ENCODE results near the gene NDUFS3.

NDUFS3 gene

GRCh38 chr11:47589977-47590861, 11.3 kb downstream of the NDUFS3 start:
- DNase-seq (ENCODE audit: low read depth in 1 of 2, low spot score in 1 of 2), result no peak

GRCh38 chr11:47591764-47592163, 12.9 kb downstream of the NDUFS3 start:
- no peak for DNase-seq (ENCODE audit: low read depth in 1 of 2, low spot score in 1 of 2)

- DNase-seq (ENCODE audit: low read depth in 1 of 2, low spot score in 1 of 2), result no peak
These were observed 13.4 kb downstream of the NDUFS3 start for GRCh38 chr11:47592251-47592650.

DNA sequence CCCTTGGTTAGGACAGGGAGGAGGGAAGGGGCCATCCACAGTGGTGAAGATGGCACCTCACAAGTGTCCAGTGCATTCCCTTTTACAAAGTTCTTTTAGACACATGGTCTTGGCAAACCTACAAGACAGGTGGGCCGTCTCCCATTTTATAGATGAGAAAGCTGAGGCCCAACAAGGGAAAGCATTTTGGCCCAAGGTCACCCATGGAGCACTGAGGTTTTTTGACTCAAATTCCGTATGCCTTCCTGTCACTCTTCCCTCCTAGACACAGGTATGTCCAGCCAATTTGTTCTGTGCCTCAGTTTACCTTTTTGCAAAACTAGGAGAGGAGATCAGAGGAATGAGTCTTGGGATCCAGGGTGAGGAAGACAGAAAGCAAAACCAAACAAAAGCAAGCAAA, 14.1 kb downstream of the NDUFS3 start:
- DNase-seq (ENCODE audit: low read depth in 1 of 2, low spot score in 1 of 2), result no peak

GRCh38 chr11:47593492-47593933, 14.6 kb downstream of the NDUFS3 start:
- DNase-seq (ENCODE audit: low read depth in 1 of 2, low spot score in 1 of 2), result no peak

- DNase-seq (ENCODE audit: low read depth in 1 of 2, low spot score in 1 of 2), result no peak
These were observed 15.3 kb downstream of the NDUFS3 start, which contains the start of gene C1QTNF4 for GRCh38 chr11:47593934-47594855. Gene C1QTNF4 (minus strand): TSS chr11:47594411. CDS start chr11:47590810, 3,601 bp downstream.

DNA sequence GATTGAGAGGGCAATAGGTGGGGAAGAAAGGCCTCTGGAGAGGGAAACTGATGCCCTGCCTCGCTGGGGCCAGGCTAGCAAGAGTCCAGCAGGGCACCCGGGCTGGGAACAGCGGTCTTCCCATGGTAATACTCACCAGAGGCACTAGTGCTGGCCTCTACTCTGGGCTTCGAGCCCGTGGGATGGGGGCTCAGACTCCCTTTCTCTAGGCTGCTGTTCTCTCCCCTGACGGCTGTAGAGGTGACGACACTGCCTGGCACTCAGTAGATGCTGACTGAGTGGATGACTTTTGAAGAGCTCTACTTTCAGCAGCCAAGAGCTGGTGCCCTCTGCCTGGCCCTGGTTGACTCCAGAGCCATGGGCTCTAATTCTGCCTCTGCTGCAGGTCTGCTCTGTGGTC, 16.2 kb downstream of the NDUFS3 start:
- no peak for DNase-seq (ENCODE audit: low read depth in 1 of 2, low spot score in 1 of 2)

DNA sequence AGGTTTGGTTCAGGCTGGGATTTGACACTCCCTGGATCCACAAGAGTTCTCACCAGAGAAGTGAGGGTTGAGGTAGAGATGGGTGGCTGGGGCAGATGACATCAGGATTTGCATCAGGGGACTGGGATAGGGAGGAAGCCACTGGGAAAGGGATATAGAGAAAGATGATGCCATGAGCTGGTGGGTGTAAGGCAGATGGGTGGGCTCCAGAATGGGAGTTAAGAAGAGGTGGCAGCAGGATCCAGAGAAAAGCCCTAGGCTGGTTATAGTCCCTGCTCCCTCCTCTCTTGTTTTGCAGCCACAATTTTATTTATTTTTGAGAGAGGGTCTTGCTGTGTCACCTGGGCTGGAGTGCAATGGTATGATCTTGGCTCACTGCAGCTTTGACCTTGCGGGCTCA, 17.1 kb downstream of the NDUFS3 start:
- no peak for DNase-seq (ENCODE audit: low read depth in 1 of 2, low spot score in 1 of 2)

GRCh38 chr11:47599902-47600301, 21.0 kb downstream of the NDUFS3 start:
- no peak for DNase-seq (ENCODE audit: low read depth in 1 of 2, low spot score in 1 of 2)

- no peak for DNase-seq (ENCODE audit: low read depth in 1 of 2, low spot score in 1 of 2)
These were observed 24.4 kb downstream of the NDUFS3 start for GRCh38 chr11:47603295-47603694.

DNA sequence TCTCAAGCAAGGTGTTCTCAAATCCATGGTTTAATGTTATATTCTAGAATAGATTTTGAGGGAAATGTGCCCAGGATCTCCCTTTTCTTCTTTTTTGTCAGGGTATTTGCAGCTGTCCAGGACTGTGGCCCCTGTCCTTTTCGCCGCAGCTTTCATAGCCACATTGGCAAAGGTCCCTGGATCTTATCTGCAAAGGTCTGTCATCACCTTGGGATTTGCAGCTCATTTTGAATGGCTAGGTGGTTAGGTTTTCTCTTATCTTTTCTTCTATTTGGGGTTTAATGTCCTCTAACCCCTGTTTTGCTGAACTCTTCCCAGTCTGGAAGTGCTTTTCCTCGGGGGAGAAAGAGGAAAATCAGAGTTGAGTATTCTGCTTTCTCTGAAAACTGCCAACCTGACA, 27.0 kb downstream of the NDUFS3 start:
- no peak for DNase-seq (ENCODE audit: low read depth in 1 of 2, low spot score in 1 of 2)

DNA sequence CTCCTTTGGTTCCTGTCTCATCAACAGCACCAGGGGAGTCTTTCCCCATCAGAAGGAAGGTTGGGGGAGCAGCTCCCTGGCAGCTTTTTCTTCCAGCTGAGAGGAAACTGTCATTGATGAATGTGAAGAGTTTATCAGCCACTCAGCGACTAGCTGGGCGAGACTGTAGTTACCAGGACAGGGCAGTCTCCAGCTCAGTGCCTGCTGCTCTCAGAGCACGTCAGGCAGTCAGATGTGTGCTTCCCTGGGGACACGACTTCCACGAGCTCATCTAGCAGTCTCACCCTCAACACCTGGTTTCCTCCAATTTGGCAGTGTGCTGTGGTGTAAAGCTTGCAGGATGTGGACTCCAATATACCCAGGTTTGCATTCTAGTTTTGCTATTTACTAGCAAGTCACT, 27.9 kb downstream of the NDUFS3 start:
- DNase-seq (ENCODE audit: low read depth in 1 of 2, low spot score in 1 of 2), result no peak

DNA sequence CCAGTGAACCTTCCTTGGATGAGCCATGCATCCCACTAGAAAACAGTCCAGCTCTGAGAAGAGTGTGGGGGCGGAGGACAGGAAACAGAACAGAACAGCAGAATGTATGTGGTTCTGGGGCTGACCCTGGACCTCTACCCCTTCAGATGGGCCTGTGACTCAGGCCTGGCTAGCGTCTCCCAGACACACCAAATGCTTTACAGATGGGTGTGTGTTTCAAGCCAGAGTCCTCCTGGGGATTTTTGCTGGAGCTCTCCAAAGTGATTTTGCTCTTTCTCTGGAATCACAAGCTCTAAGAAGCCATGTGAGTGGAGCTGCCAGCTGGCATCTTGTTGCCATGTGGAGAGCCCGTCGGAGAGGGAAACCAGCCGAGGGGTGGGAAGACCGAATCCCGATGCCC, 28.5 kb downstream of the NDUFS3 start:
- no peak for DNase-seq (ENCODE audit: low read depth in 1 of 2, low spot score in 1 of 2)

- DNase-seq (ENCODE audit: low read depth in 1 of 2, low spot score in 1 of 2), result no peak
These were observed 30.8 kb downstream of the NDUFS3 start for GRCh38 chr11:47609675-47610074.

- no peak for DNase-seq (ENCODE audit: low read depth in 1 of 2, low spot score in 1 of 2)
These were observed 32.5 kb downstream of the NDUFS3 start for GRCh38 chr11:47611348-47611794.

- no peak for DNase-seq (ENCODE audit: low read depth in 1 of 2, low spot score in 1 of 2)
These were observed 36.4 kb downstream of the NDUFS3 start for GRCh38 chr11:47615249-47615648.

DNA sequence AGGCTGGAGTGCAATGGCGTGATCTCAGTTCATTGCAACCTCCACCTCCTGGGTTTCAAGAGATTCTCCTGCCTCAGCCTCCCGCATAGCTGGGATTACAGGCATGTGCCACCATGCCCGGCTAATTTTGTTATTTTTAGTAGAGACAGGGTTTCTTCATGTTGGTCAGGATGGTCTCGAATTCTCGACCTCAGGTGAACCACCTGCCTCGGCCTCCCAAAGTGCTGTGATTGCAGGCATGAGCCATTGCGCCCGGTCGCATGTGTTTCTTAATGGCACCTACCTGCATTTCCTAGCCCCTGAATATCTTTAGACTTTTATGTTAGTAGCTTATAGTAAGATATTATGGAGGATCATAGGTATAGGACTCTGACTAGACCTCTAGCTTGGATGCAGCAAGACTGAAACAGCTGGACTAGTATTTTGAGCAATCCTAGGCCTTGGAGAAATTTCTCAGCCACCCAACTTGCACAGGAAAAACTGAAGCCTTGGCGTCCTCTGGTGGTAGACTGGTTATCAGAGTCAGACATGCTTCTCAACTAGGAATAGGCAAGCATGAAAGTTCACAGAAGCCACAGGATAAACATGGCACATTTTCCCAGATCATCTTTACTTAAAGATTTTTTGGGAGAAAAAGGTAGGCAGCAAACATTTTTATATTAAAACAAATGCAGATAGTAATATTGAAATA, 38.0 kb downstream of the NDUFS3 start:
- no peak for DNase-seq (ENCODE audit: low read depth in 1 of 2, low spot score in 1 of 2)

- DNase-seq (ENCODE audit: low read depth in 1 of 2, low spot score in 1 of 2), result no peak
These were observed 38.5 kb downstream of the NDUFS3 start for GRCh38 chr11:47617417-47617809.

- DNase-seq (ENCODE audit: low read depth in 1 of 2, low spot score in 1 of 2), result no peak
These were observed 42.0 kb downstream of the NDUFS3 start for GRCh38 chr11:47620836-47621378.

DNA sequence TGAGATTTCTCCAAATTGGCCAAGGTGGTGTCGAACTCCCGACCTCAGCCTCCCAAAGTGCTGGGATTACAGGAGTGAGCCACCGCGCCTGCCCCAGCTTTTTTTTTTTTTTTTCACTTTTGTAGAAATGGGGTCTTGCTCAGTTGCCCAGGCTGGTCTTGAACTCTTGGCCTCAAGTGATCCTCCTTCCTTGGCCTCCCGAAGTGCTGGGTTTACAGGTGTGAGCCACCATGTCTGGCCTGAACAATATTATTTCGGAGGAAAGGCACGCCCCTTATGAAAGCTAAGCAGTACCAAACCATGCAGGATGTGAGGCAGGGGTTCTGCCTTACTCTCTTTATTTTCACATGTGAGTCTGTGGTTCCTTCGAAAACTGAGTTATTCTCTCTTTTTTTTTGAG, 47.4 kb downstream of the NDUFS3 start:
- no peak for DNase-seq (ENCODE audit: low read depth in 1 of 2, low spot score in 1 of 2)

DNA sequence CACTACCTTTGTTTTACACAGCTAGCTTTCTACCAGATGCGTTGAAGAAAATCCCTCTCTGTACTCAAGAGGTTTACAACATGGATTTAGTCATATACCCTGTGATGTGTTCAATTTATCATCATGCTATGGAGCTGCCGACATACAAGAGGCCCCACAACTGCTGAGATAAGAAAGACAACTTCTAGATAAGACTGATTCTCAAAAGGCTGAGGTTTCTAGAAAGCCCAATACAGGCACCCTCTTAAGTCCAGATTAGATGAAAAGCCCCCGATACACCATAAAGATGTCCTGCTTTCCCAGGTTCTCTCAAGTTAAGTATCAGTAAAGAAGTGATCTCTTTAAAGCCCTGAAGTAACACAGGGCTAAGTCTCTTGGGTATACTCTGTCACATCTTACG, 49.2 kb downstream of the NDUFS3 start:
- DNase-seq (ENCODE audit: low read depth in 1 of 2, low spot score in 1 of 2), result no peak

Data from activated T-helper 1 cell treated with anti-CD3 and anti-CD28 coated beads, Interleukin-2, amount 50 U/mL, for 16 hours (primary cell).